ENCODE results near the gene CTBP2.

The CTBP2 gene

GRCh38 chr10:124998624-124999291 is 161.6 kb downstream of the CTBP2 start:
- Histone ChIP-seq H2BK15ac (ENCODE audit: low read length) (no peak overlapping the region), H3K14ac (ENCODE audit: low read length) (no peak overlapping the region), H4K91ac (ENCODE audit: low read depth, low read length, poor library complexity) (no peak overlapping the region), H2BK120ac (ENCODE audit: low read depth, low read length) (no peak overlapping the region), H3K27me3 (ENCODE audit: control insufficient read depth in 3 of 3, insufficient read depth in 3 of 3, low read depth in 1 of 3, low read length in 3 of 3) (no peaks in the 10 kb centered on the region), H3K4me3 (ENCODE audit: low read length in 2 of 2) (no peak overlapping the region), H3K36me3 (replicated peaks in 1 of 2; ENCODE audit: control insufficient read depth in 2 of 2, insufficient read depth in 2 of 2, low read length in 2 of 2) (peaks cover 62 to 93% of the 10 kb centered on the region in 2 donors), H3K4me2 (ENCODE audit: insufficient read depth, low read length, poor library complexity, severe bottlenecking) (no peak overlapping the region), H2BK12ac (ENCODE audit: low read length) (no peak overlapping the region), H2AFZ (ENCODE audit: low read length) (no peak overlapping the region), H3K27ac (replicated peaks; ENCODE audit: low read length) (no peak overlapping the region), H3K79me1 (ENCODE audit: low read depth, low read length) (peaks cover 21% of the 10 kb centered on the region), H2BK5ac (ENCODE audit: low read length) (no peak overlapping the region), H2AK5ac (ENCODE audit: low read depth, low read length) (no peak overlapping the region), H3K23ac (ENCODE audit: low read depth, low read length, poor library complexity) (peak overlapping the region; percentile 17), H4K8ac (ENCODE audit: low read depth, low read length) (no peak overlapping the region), H3K4ac (ENCODE audit: low read length) (no peak overlapping the region), H3K4me1 (ENCODE audit: control insufficient read depth in 2 of 2, insufficient read depth in 1 of 2, low read depth in 1 of 2, low read length in 2 of 2) (peaks cover 11 to 15% of the 10 kb centered on the region in 2 donors), H3K9me3 (replicated peaks in 1 of 2; ENCODE audit: control insufficient read depth in 2 of 2, insufficient read depth in 1 of 2, low read depth in 1 of 2, low read length in 2 of 2) (peaks cover 0 to 1% of the 10 kb centered on the region in 2 donors), H3K9ac (ENCODE audit: low read depth, low read length, poor library complexity) (no peak overlapping the region), H3K18ac (ENCODE audit: low read length) (no peak overlapping the region)
- no peak for DNase-seq (ENCODE audit: low spot score)
- no CpG with 5 or more reads among the region's 16 CpGs for WGBS, 2 donors (ENCODE audit: extremely low coverage in 2 of 2, insufficient read length in 2 of 2, insufficient replicate concordance in 1 of 2)

DNA sequence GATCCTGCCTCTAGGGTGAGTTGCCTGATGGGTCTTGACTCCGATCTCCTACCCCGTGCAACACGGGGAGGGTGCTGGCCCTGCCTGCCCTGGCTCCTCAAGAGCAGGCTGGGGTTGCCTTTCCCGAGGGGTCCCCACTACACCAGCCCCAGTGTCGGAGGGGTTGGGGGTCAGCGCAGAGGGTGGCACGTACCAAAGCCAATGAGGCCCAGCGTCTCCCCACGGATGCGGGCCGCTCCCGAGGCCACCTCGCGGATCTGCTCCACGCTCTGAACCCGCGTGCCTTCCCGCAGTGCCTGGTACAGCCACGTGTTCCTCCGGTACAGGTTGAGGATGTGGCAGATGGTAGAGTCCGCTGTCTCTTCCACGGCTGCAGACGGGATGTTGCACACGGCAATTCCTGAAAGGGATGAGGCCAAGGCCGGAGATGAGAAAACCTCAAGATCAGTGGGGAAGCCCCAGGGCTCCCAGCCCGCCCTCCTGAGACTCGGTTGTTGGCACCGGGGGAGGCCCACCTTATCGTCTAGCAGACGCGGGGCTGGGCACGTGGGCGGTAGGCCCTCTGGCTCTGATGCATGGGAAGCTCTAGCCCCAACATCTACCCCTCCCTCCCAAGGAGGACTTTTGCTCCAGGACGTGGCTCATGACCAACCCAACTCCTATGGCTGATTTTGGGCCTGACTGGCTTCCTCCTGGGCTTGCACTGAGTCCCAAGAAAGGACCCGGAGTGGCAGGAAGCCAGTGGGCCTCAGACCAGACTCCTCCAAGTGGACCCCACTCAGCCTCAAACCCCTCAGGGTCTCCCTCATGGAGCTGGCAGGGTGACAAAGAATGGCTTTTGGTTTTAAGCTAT is 162.4 kb downstream of the CTBP2 start:
- peaks cover 14% of the 10 kb centered on the region for H3K79me1 ChIP-seq (ENCODE audit: low read depth, low read length)
- no peak overlapping the region for H2AFZ ChIP-seq (ENCODE audit: low read length)
- H3K36me3 ChIP-seq (replicated peaks in 1 of 2; ENCODE audit: control insufficient read depth in 2 of 2, insufficient read depth in 2 of 2, low read length in 2 of 2), result peaks cover 68 to 99% of the 10 kb centered on the region in 2 donors
- peak overlapping the region; percentile 68 for H3K23ac ChIP-seq (ENCODE audit: low read depth, low read length, poor library complexity)
- H3K9me3 ChIP-seq (replicated peaks in 1 of 2; ENCODE audit: control insufficient read depth in 2 of 2, insufficient read depth in 1 of 2, low read depth in 1 of 2, low read length in 2 of 2), result peaks cover 0 to 1% of the 10 kb centered on the region in 2 donors
- no peak overlapping the region for H3K4ac ChIP-seq (ENCODE audit: low read length)
- H3K27me3 ChIP-seq (ENCODE audit: control insufficient read depth in 3 of 3, insufficient read depth in 3 of 3, low read depth in 1 of 3, low read length in 3 of 3), result no peaks in the 10 kb centered on the region
- no peak overlapping the region for H3K9ac ChIP-seq (ENCODE audit: low read depth, low read length, poor library complexity)
- H3K27ac ChIP-seq (replicated peaks; ENCODE audit: low read length), result no peak overlapping the region
- H4K8ac ChIP-seq (ENCODE audit: low read depth, low read length), result no peak overlapping the region
- H2BK120ac ChIP-seq (ENCODE audit: low read depth, low read length), result no peak overlapping the region
- no peak for DNase-seq (ENCODE audit: low spot score)
- H3K14ac ChIP-seq (ENCODE audit: low read length), result no peak overlapping the region
- peak overlapping the region; percentile 28 for H2AK5ac ChIP-seq (ENCODE audit: low read depth, low read length)
- H4K91ac ChIP-seq (ENCODE audit: low read depth, low read length, poor library complexity), result no peak overlapping the region
- no peak overlapping the region for H3K4me3 ChIP-seq (ENCODE audit: low read length in 2 of 2)
- no peak overlapping the region for H3K4me2 ChIP-seq (ENCODE audit: insufficient read depth, low read length, poor library complexity, severe bottlenecking)
- H2BK12ac ChIP-seq (ENCODE audit: low read length), result no peak overlapping the region
- no CpG with 5 or more reads among the region's 35 CpGs for WGBS, 2 donors (ENCODE audit: extremely low coverage in 2 of 2, insufficient read length in 2 of 2, insufficient replicate concordance in 1 of 2)
- peak overlapping the region; percentile 0 for H2BK5ac ChIP-seq (ENCODE audit: low read length)
- peak overlapping the region; percentile 44 for H3K18ac ChIP-seq (ENCODE audit: low read length)
- peaks cover 11 to 15% of the 10 kb centered on the region in 2 donors for H3K4me1 ChIP-seq (ENCODE audit: control insufficient read depth in 2 of 2, insufficient read depth in 1 of 2, low read depth in 1 of 2, low read length in 2 of 2)
- H2BK15ac ChIP-seq (ENCODE audit: low read length), result no peak overlapping the region

DNA sequence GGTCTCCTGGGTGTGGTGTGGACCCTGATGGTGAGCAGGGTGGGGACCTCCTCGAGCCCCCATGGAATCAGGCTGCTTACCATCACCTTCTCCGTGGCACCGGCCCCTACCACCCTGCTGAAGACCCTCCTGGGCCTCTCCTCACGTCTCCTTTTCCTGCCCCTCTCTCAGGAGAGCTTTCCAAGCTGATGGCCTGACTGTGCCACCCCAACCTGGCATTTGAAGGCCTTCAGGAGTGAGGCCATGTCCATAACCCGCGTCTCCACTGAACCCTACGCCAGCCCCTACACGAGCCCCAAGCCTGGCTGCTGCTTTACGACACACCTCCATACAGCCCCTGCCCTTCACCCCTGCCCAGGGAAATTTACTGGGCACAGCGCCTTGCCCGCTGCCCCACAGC is 163.1 kb downstream of the CTBP2 start:
- Histone ChIP-seq H3K9ac (ENCODE audit: low read depth, low read length, poor library complexity) (no peak overlapping the region), H3K36me3 (replicated peaks in 1 of 2; ENCODE audit: control insufficient read depth in 2 of 2, insufficient read depth in 2 of 2, low read length in 2 of 2) (peaks cover 69 to 99% of the 10 kb centered on the region in 2 donors), H2AFZ (ENCODE audit: low read length) (no peak overlapping the region), H3K27me3 (ENCODE audit: control insufficient read depth in 3 of 3, insufficient read depth in 3 of 3, low read depth in 1 of 3, low read length in 3 of 3) (no peaks in the 10 kb centered on the region), H3K4ac (ENCODE audit: low read length) (no peak overlapping the region), H3K9me3 (replicated peaks in 1 of 2; ENCODE audit: control insufficient read depth in 2 of 2, insufficient read depth in 1 of 2, low read depth in 1 of 2, low read length in 2 of 2) (peaks cover 0 to 1% of the 10 kb centered on the region in 2 donors), H4K91ac (ENCODE audit: low read depth, low read length, poor library complexity) (no peak overlapping the region), H3K27ac (replicated peaks; ENCODE audit: low read length) (no peak overlapping the region), H3K79me1 (ENCODE audit: low read depth, low read length) (peaks cover 10% of the 10 kb centered on the region), H3K23ac (ENCODE audit: low read depth, low read length, poor library complexity) (no peak overlapping the region), H2BK15ac (ENCODE audit: low read length) (no peak overlapping the region), H2BK5ac (ENCODE audit: low read length) (no peak overlapping the region), H3K14ac (ENCODE audit: low read length) (no peak overlapping the region), H3K4me2 (ENCODE audit: insufficient read depth, low read length, poor library complexity, severe bottlenecking) (no peak overlapping the region), H3K4me1 (ENCODE audit: control insufficient read depth in 2 of 2, insufficient read depth in 1 of 2, low read depth in 1 of 2, low read length in 2 of 2) (peaks cover 11 to 15% of the 10 kb centered on the region in 2 donors), H2BK12ac (ENCODE audit: low read length) (no peak overlapping the region), H2AK5ac (ENCODE audit: low read depth, low read length) (no peak overlapping the region), H3K18ac (ENCODE audit: low read length) (no peak overlapping the region), H4K8ac (ENCODE audit: low read depth, low read length) (no peak overlapping the region), H2BK120ac (ENCODE audit: low read depth, low read length) (no peak overlapping the region), H3K4me3 (ENCODE audit: low read length in 2 of 2) (no peak overlapping the region)
- DNase-seq (ENCODE audit: low spot score), result no peak
- no CpG with 5 or more reads among the region's 11 CpGs for WGBS, 2 donors (ENCODE audit: extremely low coverage in 2 of 2, insufficient read length in 2 of 2, insufficient replicate concordance in 1 of 2)

GRCh38 chr10:124996854-124997215 is 163.5 kb downstream of the CTBP2 start:
- Histone ChIP-seq H3K27me3 (ENCODE audit: control insufficient read depth in 3 of 3, insufficient read depth in 3 of 3, low read depth in 1 of 3, low read length in 3 of 3) (no peaks in the 10 kb centered on the region), H3K36me3 (replicated peaks in 1 of 2; ENCODE audit: control insufficient read depth in 2 of 2, insufficient read depth in 2 of 2, low read length in 2 of 2) (peaks cover 70 to 99% of the 10 kb centered on the region in 2 donors), H3K23ac (ENCODE audit: low read depth, low read length, poor library complexity) (no peak overlapping the region), H2BK120ac (ENCODE audit: low read depth, low read length) (no peak overlapping the region), H3K9me3 (replicated peaks in 1 of 2; ENCODE audit: control insufficient read depth in 2 of 2, insufficient read depth in 1 of 2, low read depth in 1 of 2, low read length in 2 of 2) (peaks cover 0 to 1% of the 10 kb centered on the region in 2 donors), H3K4me3 (ENCODE audit: low read length in 2 of 2) (no peak overlapping the region), H2BK15ac (ENCODE audit: low read length) (no peak overlapping the region), H4K91ac (ENCODE audit: low read depth, low read length, poor library complexity) (no peak overlapping the region), H3K18ac (ENCODE audit: low read length) (no peak overlapping the region), H3K27ac (replicated peaks; ENCODE audit: low read length) (no peak overlapping the region), H3K4me2 (ENCODE audit: insufficient read depth, low read length, poor library complexity, severe bottlenecking) (no peak overlapping the region), H2BK12ac (ENCODE audit: low read length) (no peak overlapping the region), H4K8ac (ENCODE audit: low read depth, low read length) (no peak overlapping the region), H3K14ac (ENCODE audit: low read length) (no peak overlapping the region), H3K9ac (ENCODE audit: low read depth, low read length, poor library complexity) (no peak overlapping the region), H3K79me1 (ENCODE audit: low read depth, low read length) (peaks cover 10% of the 10 kb centered on the region), H3K4ac (ENCODE audit: low read length) (no peak overlapping the region), H3K4me1 (ENCODE audit: control insufficient read depth in 2 of 2, insufficient read depth in 1 of 2, low read depth in 1 of 2, low read length in 2 of 2) (peaks cover 11 to 15% of the 10 kb centered on the region in 2 donors), H2AFZ (ENCODE audit: low read length) (no peak overlapping the region), H2BK5ac (ENCODE audit: low read length) (no peak overlapping the region), H2AK5ac (ENCODE audit: low read depth, low read length) (no peak overlapping the region)
- DNase-seq (ENCODE audit: low spot score), result no peak
- WGBS, 2 donors (ENCODE audit: extremely low coverage in 2 of 2, insufficient read length in 2 of 2, insufficient replicate concordance in 1 of 2), result no CpG with 5 or more reads among the region's 17 CpGs
